Tibial nerve (tissue), 4 donors: Measurements from ENCODE around the gene MBD1. TPM values are rescaled to one million over a fixed set of nuclear protein-coding genes. Genes with fewer than 3 reads are reported as not detected.

Experiments used
- DNase-seq, 2 donors: peaks; one replicate each; pipeline ENCODE4 v3.0.0-alpha.2; 2019; ENCODE audit warnings: low spot score in 2 of 2
- H3K27ac ChIP-seq, 4 donors: fragments of 200-600 bp; sonication (generic) in 3 of 4; one replicate each; pipeline ENCODE4 v1.5.1; 2017 to 2019; ENCODE audit warnings: mild to moderate bottlenecking in 1 of 4
- H3K27me3 ChIP-seq, 2 donors: fragments of 200-600 bp; sonication (generic) in 1 of 2; one replicate each; pipeline versions ENCODE4 v1.5.1 to v1.6.0; 2017 to 2019
- H3K36me3 ChIP-seq, 3 donors: fragments of 200-600 bp; sonication (generic); one replicate each; pipeline ENCODE4 v1.5.1; 2018 to 2019
- H3K4me1 ChIP-seq, 4 donors: fragments of 200-600 bp; sonication (generic) in 3 of 4; one replicate each; pipeline ENCODE4 v1.5.1; 2017 to 2019
- H3K4me3 ChIP-seq, 4 donors: fragments of 200-600 bp; sonication (generic) in 3 of 4; one replicate each; pipeline ENCODE4 v1.5.1; 2017 to 2019; ENCODE audit warnings: mild to moderate bottlenecking in 1 of 4, moderate library complexity in 1 of 4
- H3K9me3 ChIP-seq, 4 donors: fragments of 200-600 bp; sonication (generic) in 3 of 4; one replicate each; pipeline ENCODE4 v1.5.1; 2017 to 2019
- EP300 ChIP-seq, 2 donors: sonication (generic); formaldehyde crosslinking; IDR thresholded peaks; one replicate each; pipeline ENCODE4 v1.6.1; 2017; ENCODE audit warnings: antibody characterized with exemption in 2 of 2, mild to moderate bottlenecking in 1 of 2
- POLR2A ChIP-seq, 2 donors: fragments of 450-650 bp; IDR thresholded peaks; one replicate each; pipeline ENCODE4 v1.6.1; 2017; ENCODE audit warnings: antibody characterized with exemption in 2 of 2, mild to moderate bottlenecking in 2 of 2, moderate library complexity in 2 of 2
- WGBS, 2 donors: methylation state at CpG; one replicate each; pipeline ENCODE4 v1.1.5; 2018; 5-methylcytosine and 5-hydroxymethylcytosine counted together
- total RNA-seq, 4 donors: library from RNA; depleted of rRNA; stranded (reverse); fragments of >200 nt; gene quantifications; one replicate each; pipeline ENCODE4 v1.1.0, GENCODE V29; 2016
- TF ChIP-seq, protein P1 (sequence below), 5 experiments: fragments of 200-600 bp in 3 of 5; fragments of 450-650 bp in 2 of 5; sonication (generic) in 3 of 5; IDR thresholded peaks; one replicate each; pipeline ENCODE4 v1.5.1; 2016 to 2019; ENCODE audit warnings: antibody characterized with exemption in 5 of 5, mild to moderate bottlenecking in 3 of 5, moderate library complexity in 2 of 5

The MBD1 gene, protein sequence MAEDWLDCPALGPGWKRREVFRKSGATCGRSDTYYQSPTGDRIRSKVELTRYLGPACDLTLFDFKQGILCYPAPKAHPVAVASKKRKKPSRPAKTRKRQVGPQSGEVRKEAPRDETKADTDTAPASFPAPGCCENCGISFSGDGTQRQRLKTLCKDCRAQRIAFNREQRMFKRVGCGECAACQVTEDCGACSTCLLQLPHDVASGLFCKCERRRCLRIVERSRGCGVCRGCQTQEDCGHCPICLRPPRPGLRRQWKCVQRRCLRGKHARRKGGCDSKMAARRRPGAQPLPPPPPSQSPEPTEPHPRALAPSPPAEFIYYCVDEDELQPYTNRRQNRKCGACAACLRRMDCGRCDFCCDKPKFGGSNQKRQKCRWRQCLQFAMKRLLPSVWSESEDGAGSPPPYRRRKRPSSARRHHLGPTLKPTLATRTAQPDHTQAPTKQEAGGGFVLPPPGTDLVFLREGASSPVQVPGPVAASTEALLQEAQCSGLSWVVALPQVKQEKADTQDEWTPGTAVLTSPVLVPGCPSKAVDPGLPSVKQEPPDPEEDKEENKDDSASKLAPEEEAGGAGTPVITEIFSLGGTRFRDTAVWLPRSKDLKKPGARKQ
- 100 to 1,000 TPM in 1 of 4 donors, 10 to 100 TPM in 3; 69.3 to 103 (median 85.7) TPM for total RNA-seq

DNA sequence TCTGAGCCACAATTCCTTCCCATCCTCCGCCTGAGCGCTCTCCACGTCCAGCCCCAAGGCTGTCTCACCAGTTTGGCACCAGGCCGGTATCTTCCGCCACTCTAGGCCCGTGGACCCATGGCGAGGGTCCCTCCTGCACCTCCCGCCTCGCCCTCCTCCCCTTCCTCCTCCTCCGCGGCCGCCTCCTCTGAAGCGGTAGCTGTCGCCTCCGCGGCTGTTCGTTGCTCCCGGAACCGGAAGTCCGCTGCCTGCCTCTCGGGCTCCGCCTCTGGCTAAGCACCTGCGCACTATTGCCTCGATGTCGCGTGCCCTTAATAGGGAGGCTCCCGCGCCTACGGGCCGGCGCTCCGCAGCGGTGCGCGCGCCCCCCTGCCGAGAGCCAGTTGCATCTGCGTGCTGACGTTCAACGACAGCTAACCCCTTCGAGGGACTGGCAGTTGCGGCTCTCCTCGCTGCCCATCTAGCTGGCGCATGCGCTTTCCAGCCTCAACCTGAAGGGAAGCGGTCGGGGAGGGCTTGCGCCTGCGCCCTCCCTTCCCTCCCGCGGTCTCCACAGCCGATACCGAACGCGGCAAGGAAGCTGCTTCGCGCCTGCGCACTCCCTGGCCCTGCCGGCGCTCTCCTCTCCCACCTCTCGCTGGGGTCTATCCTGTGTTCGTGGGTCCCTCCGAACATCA lies at the start of gene MBD1:
TSS of gene MBD1 (minus strand) at position 229 of the 677 bp plus-strand sequence. CDS start 1,531 bp downstream, outside the sequence.
- WGBS, 2 donors = 1% methylated on average over 13 to 30 of the region's 63 CpGs
- Histone ChIP-seq H3K27me3 (no peaks in the 10 kb centered on the region), H3K27ac (peak within 1 kb of the TSS; percentile 63 to 97 (median 91)), H3K36me3 (peaks cover 0 to 65% (median 5%) of the 10 kb centered on the region in 3 donors), H3K4me3 (peak within 1 kb of the TSS; percentile 49 to 99 (median 88)), H3K4me1 (peaks cover 0 to 36% (median 16%) of the 10 kb centered on the region in 4 donors), H3K9me3 (no peaks in the 10 kb centered on the region)
- TF ChIP-seq POLR2A (IDR thresholded peaks at IDR 0.05) = peak; percentile 71 to 77
- TF ChIP-seq EP300 (IDR thresholded peaks at IDR 0.05) = peak; percentile 94 to 96
- TF ChIP-seq, protein P1, sequence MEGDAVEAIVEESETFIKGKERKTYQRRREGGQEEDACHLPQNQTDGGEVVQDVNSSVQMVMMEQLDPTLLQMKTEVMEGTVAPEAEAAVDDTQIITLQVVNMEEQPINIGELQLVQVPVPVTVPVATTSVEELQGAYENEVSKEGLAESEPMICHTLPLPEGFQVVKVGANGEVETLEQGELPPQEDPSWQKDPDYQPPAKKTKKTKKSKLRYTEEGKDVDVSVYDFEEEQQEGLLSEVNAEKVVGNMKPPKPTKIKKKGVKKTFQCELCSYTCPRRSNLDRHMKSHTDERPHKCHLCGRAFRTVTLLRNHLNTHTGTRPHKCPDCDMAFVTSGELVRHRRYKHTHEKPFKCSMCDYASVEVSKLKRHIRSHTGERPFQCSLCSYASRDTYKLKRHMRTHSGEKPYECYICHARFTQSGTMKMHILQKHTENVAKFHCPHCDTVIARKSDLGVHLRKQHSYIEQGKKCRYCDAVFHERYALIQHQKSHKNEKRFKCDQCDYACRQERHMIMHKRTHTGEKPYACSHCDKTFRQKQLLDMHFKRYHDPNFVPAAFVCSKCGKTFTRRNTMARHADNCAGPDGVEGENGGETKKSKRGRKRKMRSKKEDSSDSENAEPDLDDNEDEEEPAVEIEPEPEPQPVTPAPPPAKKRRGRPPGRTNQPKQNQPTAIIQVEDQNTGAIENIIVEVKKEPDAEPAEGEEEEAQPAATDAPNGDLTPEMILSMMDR (IDR thresholded peaks at IDR 0.05) = peak; percentile 33 to 73 (median 54)
- DNase-seq = peak; percentile 90 to 91

DNA sequence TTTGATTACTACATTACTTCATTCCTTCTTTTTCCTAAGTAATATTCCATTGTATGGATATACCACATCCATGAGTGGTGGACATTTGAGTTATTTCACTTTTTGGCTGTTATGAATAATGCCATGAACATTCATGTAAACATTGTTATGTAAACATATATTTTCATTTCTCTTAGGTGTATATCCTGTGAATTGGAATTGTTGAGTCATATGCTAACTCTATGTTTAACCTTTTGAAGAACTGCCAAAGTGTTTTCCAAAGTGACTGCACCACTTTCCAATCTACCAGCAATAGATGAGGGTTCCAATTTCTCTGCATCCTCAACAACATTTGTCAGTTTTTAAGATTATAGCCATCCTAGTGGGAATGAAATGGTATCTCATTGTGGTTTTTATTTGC lies 48.9 kb upstream of the MBD1 start:
- H3K4me1 ChIP-seq = no peaks in the 10 kb centered on the region
- H3K27ac ChIP-seq = no peak overlapping the region
- DNase-seq = no peak
- no peak overlapping the region for H3K4me3 ChIP-seq
- no peaks in the 10 kb centered on the region for H3K27me3 ChIP-seq
- H3K36me3 ChIP-seq = no peaks in the 10 kb centered on the region
- TF ChIP-seq, protein P1 (IDR thresholded peaks at IDR 0.05) = no peak
- TF ChIP-seq POLR2A (IDR thresholded peaks at IDR 0.05) (no peak), EP300 (IDR thresholded peaks at IDR 0.05) (no peak)
- H3K9me3 ChIP-seq = no peaks in the 10 kb centered on the region

DNA sequence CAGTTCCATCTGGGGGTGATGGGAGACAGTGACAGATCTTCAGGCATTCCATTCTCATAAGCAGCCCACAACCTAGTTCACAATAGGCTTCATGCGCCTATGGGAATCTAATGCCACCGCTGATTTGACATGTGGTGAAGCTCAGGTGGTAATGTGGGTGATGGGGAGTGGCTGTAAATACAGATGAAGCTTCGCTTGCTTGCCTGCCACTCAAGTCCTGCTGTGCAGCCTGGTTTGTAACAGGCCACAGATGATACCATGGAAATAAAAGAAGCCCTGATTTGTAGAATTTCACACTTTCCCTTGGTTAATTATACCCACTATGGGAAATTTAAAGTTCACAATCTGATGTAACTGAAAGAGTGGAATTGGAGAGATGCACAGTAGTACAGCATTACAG lies 46.7 kb upstream of the MBD1 start:
- Histone ChIP-seq H3K27me3 (no peaks in the 10 kb centered on the region), H3K4me3 (no peak overlapping the region), H3K4me1 (no peaks in the 10 kb centered on the region), H3K36me3 (no peaks in the 10 kb centered on the region), H3K9me3 (no peaks in the 10 kb centered on the region), H3K27ac (no peak overlapping the region)
- TF ChIP-seq EP300 (IDR thresholded peaks at IDR 0.05) (no peak), POLR2A (IDR thresholded peaks at IDR 0.05) (no peak)
- TF ChIP-seq, protein P1 (IDR thresholded peaks at IDR 0.05) = no peak
- 75 to 82% methylated on average over 3 of the region's 3 CpGs for WGBS, 2 donors
- no peak for DNase-seq

GRCh38 chr18:50320719-50321118 lies 39.4 kb upstream of the MBD1 start:
- TF ChIP-seq, protein P1 (IDR thresholded peaks at IDR 0.05) = no peak
- TF ChIP-seq POLR2A (IDR thresholded peaks at IDR 0.05) (no peak), EP300 (IDR thresholded peaks at IDR 0.05) (no peak)
- no peak overlapping the region for H3K4me3 ChIP-seq
- no peaks in the 10 kb centered on the region for H3K9me3 ChIP-seq
- WGBS, 2 donors = 72 to 82% methylated on average over 5 of the region's 5 CpGs
- H3K27ac ChIP-seq = no peak overlapping the region
- DNase-seq = no peak
- no peaks in the 10 kb centered on the region for H3K4me1 ChIP-seq
- no peaks in the 10 kb centered on the region for H3K36me3 ChIP-seq
- H3K27me3 ChIP-seq = no peaks in the 10 kb centered on the region
